Measurements from ENCODE around the gene EFNA3.
"Not testable (repeated sequence)": the region's sequence is repeated elsewhere in the genome, so short reads cannot be mapped to it uniquely, and the experiment has no call there.

The EFNA3 gene

DNA sequence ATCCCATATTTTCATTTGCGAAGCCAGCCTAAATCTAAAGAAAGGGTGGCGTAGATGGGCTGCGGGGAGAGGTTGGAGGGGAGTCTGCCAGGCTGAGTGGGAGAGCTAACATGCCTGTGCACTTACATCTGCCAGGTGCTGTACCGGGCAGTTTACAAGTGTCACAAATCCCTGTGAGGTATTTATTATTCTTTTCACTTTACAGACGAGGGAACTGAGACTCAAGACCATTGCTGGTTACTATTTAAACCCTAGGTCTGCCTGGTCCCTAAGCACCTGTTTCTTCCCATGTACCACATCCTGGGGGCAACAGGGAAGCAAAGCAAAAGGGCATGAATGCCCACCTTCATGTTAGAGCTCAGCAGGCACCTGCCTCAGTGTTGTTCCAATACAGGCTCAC is 29.7 kb downstream of the EFNA3 start:
- no peak for DNase-seq (ENCODE audit: low read depth, low spot score)

DNA sequence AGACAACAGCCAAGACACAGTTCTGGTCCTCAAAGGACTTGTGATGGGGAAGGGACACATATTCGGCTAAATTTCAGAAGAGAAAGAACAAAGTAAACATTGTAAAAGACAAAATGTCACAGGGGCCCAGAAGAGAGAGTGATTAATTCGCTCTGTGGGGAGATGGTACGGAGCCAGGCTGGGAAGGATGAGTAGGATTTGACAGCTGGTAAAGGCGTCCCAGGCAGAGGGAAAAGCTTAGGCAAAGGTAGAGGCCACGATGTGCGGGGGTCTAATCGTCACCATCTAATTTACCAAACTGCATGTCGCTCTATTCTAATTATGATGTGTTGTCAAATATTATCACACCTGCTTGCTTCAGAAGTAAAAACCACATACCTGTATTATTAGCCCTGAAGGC is 31.7 kb downstream of the EFNA3 start:
- DNase-seq (ENCODE audit: low read depth, low spot score): no peak

DNA sequence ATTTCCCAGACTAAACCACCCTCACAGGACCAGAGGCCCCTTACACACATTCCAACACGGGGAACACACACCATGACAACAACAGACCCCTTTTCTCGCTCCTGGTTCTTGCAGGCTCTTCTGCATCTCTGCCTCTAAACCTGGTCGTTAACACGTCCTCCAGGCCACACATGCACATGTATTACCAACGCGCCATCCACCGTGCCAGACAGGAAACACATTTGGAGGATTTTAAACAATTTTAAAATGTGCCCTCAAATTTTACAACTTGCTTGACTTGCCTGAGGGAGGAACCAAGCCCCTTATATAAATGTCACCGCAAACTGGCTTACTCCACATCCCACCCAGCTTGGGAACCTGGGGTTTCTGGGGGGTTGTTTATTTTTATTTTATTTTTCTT is 32.2 kb downstream of the EFNA3 start:
- no peak for DNase-seq (ENCODE audit: low read depth, low spot score)

DNA sequence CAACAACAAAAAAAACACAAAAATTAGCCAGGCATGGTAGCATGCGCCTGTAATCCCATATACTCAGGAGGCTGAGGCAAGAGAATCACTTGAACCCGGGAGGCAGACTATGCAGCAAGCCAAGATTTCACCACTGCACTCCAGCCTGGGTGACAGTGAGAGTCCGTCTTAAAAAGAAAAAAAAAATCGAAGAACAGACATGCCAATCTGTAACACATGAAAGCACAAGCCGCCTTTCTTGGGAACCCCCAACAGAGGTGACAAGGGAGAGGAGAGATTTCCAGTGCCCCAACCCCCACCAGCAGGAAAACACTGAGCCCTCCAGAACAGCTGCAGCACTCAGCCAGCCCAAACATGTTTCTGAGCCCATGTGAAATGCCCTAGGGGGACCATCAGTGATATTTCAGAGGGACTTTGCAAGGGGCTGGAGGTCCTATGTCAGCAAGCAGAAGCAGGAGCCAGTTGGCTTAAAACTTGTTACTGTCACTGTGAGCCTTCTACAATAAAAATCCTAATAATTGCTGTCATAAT is 34.9 kb downstream of the EFNA3 start:
- no peak for DNase-seq (ENCODE audit: low read depth, low spot score)

DNA sequence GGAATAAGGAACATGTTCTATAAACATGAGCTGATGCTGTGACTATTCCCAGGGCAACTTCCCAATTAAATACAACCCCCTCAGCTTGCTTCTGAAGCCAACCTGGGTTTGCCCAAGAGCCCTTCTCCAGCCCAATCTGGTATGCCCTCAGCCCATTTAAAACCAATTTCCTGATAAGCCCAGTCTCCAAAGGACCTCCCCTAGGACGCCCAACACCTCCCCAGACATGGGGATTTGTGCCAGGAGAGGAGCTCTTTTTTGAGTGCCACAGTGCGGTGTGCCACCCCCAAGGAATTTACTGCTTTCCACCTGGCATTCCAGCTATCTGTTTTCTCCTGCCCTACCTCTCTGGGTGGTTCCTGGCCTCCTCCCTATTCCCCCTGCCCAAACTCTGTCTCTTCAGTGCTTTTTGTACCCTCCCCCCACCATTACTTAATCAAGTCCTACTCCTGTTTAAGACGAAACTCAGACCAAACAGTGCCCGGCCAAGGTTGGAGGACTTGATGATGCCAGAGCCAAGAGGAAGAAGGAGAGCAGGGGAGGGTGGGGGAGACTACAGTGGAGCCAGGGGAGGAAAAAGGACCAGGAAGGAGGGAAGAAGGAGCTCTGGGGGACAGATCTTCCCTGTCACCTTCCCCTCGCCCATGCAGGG is 37.6 kb downstream of the EFNA3 start:
- no peak for DNase-seq (ENCODE audit: low read depth, low spot score)

DNA sequence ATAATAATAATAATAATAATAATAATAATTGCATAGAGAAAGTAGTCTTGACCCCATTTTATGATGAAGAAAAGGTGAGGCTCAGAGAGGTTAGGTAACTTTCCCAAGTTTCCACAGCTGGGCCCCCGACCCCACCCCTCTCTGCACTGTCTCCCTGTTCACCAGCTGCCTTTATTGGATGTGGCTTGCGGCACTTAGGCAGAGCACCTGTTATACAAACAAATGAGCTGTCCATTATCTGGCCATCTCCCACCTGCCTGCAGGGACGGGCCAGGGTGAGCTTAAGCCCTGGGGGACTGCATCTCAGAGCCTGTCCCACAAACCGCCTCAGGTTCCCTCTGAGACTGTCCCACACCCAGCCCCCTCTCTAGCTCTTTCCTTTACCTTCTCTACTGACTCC is 39.0 kb downstream of the EFNA3 start:
- no peak for DNase-seq (ENCODE audit: low read depth, low spot score)

DNA sequence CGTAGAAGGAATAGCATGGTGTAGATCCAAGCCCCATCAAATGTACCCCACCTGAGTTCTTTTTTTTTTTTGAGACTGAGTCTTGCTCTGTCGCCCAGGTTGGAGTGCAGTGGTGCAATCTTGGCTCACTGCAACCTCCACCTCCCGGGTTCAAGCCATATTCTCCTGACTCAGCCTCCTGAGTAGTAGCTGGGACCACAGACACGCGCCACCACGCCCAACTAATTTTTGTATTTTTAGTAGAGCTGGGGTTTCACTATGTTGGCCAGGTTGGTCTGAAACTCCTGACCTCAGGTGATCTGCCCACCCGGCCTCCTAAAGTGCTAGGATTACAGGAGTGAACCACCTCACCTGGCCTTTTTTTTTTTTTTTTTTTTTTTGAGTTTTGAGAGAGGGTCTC is 39.5 kb downstream of the EFNA3 start:
- not testable (repeated sequence) for DNase-seq (ENCODE audit: low read depth, low spot score)

DNA sequence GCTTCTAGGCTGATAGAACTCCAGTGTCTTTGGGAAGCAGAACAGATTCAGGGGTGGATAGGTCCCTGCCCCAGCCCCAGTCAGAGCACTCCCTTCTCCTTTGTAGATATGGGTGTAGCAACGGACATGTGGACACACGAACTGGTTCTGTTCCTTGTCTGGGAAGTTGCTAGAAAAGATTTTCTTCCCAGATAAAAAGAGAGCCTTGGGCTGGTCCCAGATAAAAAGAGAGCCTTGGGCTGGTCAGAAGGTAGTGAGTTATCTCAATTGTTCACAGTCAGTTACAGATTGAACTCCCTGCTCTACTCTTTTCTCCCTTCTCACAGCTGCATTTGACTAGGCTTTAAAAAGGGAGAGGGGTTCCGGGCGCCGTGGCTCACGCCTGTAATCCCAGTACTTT is 41.6 kb downstream of the EFNA3 start:
- no peak for DNase-seq (ENCODE audit: low read depth, low spot score)

DNA sequence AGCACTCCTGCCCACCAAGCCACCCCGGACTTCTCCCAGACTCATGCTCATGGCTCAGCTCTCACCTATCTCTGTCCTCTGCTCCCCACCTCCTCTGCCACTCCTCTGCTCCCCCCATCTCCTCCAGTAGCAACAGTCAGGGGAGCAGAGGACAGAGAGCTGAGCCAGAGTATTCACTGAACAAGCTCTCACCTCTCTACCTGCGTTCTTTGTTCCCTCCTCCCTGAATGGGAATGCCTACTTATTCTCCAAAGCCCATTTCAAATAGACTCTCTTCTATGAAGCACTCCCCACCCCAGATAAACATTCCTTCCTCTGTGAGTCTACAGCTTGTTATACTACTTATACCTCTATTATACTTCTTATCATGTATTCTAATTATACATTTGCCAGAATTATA is 42.6 kb downstream of the EFNA3 start:
- DNase-seq (ENCODE audit: low read depth, low spot score): no peak

DNA sequence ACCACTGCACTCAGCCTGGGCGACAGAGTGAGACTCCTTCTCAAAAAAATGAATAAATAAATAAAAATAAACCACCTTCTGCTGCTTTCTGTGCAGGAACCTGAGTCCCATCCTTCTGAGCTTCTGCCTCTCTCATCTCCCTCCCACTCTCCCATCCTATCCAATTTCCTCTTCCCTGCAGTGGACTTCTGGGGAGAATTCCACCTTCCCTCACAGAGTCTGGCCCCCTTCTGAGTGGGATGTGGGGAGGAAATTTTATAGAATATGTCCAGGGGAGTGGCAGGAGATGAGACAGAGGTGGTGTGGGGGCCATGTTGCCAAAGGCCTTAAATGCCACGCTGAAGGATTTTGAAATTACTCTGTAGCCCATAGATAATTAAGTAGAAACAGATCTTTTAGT is 43.7 kb downstream of the EFNA3 start:
- no peak for DNase-seq (ENCODE audit: low read depth, low spot score)

DNA sequence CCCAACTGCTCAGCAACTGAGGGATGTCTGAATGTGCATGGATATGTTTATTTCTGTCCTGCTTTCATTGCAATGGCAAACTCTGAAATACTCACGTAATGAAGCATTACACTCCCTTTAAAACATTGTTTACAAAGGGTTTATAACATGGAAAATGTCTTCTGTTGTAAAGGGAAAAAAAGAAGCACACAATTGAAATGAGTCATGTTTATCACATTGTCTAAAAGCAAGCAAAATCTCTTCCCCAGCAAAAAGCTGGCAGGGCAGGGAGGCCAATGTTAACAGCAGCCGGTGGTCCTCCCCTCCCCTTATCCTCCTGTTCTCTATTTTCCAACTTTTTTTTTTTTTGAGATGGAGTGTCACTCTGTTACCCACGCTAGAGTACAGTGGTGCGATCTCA is 45.2 kb downstream of the EFNA3 start:
- DNase-seq (ENCODE audit: low read depth, low spot score): no peak

DNA sequence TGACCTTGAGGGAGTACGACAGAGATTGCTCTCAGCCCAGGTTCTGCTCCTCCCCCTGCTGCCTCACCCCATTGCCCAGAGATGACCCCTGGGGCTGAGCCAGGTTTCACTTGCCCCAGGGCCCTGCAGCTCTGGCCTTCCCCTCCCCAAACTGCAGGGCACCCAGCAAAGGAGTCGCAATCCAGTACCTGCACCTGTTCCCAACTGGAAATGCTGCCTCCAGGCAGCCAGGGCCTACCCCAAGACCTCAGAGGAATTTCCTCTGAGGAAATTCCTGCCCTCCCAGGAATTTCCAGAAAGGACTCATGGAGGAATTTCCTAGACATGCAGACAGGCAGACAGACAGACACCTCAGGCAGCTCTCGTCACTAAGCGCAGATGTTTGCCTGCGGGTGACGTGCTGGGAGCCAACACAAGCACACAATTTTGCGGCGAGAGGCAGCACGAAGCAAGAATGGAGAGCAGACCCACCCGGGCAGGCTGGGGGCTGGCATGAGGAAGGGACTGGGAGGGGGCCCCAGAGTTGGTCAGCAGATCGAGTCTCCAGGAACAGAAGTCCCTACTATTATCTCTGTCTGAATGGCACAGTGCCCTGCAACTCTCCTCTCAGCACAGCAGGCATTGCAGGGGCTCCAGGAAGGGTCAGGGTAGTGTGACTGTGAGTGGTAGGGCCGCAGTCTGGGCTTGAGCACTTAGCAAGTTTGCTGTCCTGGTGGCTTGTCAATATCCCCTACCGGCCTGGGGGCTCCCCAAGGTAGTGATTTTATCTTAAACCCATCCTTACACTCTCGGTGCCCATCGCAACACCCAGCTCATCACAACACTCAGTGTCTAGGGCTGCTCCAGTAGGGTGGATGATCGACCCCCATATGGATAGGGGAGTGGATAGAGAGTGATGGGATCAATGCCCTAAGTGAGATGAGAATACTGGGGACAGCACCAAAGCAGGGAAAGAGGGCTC is 46.1 kb downstream of the EFNA3 start:
- no peak for DNase-seq (ENCODE audit: low read depth, low spot score)

DNA sequence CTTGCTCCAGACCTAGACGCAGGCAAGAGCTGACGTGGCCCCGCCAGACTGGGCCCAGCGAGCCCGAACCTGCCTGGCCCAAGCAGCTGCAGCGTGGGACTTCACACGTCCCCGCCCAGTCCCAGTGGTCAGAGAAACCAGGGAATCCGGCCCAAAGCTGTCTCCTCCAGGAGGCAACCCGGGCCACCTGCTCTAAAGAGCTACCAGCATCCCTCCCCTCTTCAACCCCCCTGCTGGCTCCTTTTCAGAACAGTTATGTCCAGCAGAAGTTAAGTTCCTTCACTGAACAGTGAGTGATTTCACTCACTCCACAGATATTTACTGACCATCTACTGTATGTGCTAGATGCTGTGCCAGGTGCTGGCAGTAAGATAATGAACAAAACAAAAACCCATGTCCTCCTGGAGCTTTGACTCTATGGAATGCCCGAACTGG is 46.9 kb downstream of the EFNA3 start:
- no peak for DNase-seq (ENCODE audit: low read depth, low spot score)

DNA sequence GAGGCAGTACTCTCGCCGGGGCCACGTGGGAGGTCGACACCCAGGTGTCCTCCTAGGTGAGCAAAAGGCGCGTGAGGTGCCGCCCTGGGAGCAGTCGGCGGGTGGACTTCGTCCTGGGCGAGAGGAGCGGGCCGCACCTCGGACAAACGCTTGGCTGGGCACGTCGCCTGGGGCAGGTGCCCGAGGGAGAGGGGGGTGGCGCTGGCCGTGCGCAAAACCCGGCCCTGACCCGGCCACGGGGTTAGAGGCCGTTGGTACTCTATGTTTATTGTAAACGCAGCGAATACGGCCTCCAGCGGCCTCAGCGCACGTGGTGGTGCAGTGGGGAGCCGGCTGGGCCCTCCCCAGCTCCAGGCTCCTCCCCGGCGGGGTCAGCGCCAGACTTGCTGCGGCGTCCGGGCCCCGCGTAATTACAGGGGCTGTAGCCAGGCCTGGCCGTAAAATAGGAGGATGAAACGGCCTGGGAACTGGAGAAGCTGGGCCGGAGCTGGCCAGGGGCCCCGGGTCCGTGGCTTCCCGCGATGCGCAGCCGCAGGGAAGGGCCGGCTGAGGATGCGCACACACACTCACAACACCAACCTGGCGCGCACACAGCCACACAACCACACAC is 47.4 kb downstream of the EFNA3 start:
- no peak for DNase-seq (ENCODE audit: low read depth, low spot score)

DNA sequence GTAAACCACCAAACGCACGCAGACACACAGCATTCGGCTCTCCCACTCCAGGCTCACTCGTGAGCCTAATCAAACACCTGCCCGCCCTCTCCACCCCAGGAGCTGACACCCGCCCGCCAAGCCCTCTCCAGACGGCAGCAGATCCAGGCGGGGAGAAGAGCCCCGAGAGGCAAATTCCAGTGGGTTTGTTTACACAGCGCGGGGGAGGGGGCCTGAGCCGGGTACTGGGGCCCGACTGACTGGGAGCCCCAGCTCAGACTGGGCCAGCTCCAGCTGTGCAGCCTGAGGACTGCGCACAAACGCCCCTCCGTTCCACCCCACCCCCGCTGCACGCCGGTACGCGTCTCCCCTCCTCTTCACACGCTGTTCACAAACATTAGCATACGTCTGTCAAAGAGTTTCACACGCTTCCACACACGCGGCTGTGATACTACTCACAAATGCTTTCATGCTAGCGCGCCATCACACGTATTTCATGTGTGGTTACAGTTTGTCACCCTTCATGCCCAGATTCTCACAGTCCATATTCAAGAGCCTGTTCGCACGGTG is 48.0 kb downstream of the EFNA3 start:
- no peak for DNase-seq (ENCODE audit: low read depth, low spot score)

DNA sequence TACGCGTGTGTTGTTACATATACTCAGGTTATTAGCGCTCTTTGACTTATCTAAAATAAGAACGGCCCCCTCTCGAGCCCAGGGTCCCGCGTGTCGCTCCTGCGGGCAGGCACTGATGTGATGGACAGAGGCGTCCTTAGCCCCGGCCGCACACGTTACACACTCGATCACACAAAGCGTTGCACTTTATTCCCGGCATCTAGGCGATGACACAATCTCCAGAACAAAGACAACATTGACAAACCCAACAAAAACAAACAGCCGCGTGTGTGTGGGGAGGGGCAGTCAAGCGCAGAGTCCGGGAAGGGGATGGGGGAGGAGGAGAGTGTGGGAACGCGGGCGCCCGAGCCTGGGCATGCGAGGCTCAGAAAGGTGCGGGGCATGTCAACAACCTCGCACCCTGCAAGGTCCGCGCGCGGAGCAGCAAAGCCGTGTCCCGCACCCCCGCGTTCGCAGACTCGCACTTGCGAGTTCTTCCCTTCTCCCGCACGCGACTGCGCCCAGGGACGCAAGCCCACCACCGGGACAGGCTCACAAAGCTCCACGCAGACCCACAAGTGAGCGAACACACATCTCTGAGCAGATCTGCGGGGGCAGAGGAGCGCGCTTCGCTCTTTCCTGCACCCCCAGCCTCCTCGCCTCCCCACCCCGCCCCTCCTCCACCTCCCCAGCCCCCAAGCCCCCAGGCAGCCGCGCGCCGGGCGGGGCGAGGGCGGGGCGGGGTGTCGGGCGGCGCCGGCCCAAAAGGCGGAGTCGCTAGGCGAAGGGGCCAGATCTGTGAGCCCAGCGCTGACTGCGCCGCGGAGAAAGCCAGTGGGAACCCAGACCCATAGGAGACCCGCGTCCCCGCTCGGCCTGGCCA is 48.7 kb downstream of the EFNA3 start, which contains the start of gene EFNA1:
EFNA1 (plus strand) TSS at position 772 of the 862 bp plus-strand sequence. CDS start 102 bp downstream, outside the sequence.
- DNase-seq (ENCODE audit: low read depth, low spot score): no peak

DNA sequence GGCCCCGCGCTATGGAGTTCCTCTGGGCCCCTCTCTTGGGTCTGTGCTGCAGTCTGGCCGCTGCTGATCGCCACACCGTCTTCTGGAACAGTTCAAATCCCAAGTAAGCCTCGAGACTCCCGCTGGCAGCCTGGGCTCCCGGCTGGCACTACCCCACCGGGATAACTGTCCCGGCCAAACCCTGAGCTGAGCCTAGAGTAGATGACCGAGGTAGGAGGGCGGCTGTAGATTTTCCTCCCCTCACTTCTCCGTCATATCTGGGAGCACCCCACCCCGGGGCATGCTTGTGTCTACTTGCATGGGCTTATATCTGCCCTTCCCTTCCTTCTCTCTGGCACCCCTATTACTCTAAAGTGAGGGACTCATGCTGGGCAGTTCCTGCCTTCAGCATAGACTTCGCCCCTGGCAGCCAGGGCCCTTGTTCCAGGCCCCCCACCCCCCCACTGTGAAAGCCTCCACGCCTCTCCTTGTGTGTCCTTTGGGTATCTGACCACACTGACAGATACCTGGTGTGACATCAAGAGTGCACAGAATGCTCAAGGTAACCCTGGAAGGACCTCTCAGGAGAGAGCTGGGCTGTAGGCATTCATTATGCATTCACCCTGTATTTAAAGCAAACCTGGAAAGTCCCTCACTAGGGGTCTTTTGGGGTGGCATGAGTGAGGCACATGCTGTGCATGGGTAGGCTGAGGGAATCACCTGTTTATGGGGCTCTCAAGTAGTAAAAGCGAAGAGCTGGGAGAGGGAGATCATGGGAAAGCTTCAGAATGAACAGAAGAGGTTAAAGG is 49.5 kb downstream of the EFNA3 start:
- DNase-seq (ENCODE audit: low read depth, low spot score): no peak

DNA sequence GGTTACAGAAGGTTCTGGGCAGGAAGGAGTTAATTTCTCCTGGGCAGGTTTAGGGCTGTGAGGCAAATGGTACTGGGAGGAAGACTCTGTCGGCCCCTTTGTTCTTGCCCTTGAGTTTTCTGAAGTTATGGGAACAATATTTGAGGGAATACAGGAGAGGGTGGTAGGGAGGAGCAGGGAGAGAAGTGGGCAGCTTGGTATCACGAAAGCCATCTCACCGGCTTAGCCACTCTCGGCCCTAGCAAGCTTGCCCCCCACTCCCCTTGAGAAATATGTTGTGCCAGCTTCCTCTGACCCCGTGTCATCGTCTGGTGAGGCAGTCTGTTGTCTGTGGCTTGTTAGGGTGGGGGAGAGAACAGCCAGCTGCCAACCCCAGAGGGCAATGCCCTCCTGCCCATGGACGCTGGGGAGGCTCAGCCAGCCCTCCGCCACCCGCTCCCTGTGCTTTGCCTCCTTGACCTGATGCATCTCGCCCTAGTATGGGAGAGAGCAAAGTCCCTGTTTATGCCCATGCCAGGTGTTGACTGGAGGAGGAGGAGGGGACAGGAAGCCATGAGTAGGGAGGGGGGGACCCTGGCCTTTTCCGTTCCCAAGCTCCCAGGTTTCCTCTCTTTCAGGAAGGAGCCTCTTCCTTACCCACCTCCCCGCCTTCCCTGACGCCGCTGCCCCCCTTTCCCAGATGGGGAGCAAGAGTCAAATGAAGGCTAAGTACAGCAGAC is 50.3 kb downstream of the EFNA3 start:
- DNase-seq (ENCODE audit: low read depth, low spot score): no peak

DNA sequence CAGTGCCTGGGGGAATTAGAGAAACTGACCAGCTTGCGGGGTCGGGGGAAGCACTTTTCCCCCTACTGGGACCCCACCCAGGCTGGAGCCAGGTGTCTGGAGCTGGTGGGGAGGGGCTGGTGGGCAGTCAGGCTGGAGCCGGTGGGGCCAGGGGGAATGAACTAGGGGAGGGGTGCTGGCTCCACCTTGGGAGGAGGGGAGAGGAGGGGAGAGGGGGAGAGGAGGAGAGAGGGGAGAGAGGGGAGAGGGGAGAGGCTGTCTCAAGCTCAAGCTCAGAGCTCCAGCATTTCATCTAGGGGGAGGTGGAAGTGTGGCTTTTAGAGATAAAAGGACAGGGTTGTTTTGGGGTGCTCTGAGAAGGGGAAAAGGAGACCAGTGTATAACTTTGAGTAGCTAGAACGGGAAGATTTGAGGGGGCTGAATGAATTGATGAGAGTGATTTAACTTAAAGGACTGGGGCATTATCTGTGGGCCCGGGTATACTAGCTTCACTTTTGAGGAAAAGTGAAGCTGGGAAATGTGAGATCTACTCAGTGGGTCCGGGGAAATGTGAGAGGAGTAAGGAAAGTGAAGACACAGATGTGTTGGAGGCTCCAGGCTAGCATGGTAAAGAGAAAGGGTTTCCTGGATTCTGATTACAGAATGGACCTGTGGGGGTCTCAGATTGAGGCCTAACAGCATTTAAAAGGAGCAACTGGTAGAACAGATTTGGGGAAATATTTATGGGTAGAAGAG is 51.8 kb downstream of the EFNA3 start:
- DNase-seq (ENCODE audit: low read depth, low spot score): no peak

Data from activated naive CD8-positive, alpha-beta T cell treated with anti-CD3 and anti-CD28 coated beads, Interleukin-2, amount 50 U/mL, for 16 hours (primary cell).